COLO668 (cell line): ENCODE measurements around the gene MOV10L1.
"Not testable (repeated sequence)": the region's sequence is repeated elsewhere in the genome, so short reads cannot be mapped to it uniquely, and the experiment has no call there.

Experiments
- DNase-seq: peaks from one replicate; lab custom pipeline; 2025; ENCODE audit not compliant: unreplicated experiment; lab: John Stamatoyannopoulos, UW

Gene MOV10L1

GRCh38 chr22:50076646-50077535, 12.9 kb upstream of the MOV10L1 start:
- no peak for DNase-seq

- DNase-seq, result no peak
Observed at GRCh38 chr22:50078246-50078645, 11.6 kb upstream of the MOV10L1 start.

- DNase-seq, result no peak
Observed at GRCh38 chr22:50078761-50079160, 11.0 kb upstream of the MOV10L1 start.

GRCh38 chr22:50080077-50080465, 9.7 kb upstream of the MOV10L1 start:
- no peak for DNase-seq

DNA sequence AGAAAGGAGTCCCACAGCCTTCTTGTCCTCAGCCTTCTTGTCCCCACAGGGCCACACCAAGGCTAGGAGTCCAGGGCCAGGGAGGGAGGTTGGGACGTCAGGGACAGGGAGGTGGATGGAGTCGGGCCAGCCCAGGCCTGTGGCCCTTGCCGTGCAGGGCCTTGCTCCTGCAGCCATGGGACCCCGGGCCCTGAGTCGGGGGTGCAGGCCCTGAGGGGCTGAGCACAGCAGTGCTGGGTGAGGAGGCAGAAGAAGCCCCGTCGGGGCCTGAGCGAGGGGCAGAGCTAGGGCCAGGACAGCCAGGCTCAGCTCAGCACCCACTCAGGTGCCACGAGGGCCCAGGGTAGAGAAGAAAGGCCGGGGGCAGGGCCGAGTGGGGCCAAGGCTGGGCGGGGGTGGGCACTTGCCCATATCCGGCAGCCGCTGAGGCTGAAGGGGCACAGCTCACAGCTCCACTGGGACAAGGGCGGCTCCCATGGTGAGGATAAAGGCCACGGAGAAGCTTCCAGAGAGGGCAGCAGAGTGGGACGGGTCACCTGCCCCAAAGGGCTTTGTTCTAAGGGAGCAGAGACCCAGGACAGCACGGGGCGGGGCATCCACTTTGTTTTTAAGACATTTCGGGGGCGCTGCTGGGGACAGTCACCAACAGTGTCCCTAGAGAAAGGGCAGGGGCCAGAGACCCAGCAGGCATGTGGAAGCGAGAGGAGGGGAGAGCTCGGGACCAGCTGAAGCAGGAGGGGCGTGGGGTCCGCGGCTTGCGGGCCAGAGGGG, 8.2 kb upstream of the MOV10L1 start:
- DNase-seq, result no peak

DNA sequence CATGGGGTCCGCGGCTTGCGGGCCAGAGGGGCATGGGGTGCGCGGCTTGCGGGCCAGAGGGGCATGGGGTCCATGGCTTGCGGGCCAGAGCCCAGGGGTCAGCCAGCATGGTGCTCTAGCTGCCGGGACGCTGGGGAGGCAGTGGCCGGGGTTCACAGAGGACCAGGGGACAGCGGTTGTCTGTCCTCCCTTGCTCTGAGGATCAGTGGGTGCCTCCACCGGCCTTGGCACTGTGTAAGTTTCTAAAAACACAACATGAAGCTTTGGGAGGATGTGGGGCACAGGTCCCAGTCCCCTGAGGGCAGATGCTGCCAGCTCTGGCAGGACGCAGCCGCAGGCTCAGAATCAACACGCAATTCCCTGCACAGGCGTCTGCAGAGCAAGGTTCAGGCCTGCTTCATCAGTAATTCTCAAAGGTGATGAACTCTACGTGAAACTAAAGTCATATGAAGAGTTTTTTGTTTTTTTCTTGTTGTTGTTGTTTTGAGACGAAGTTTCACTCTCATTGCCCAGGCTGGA, 7.5 kb upstream of the MOV10L1 start:
- DNase-seq, result no peak

- peak; percentile 67 for DNase-seq
Observed at GRCh38 chr22:50082961-50083461, 6.8 kb upstream of the MOV10L1 start.

DNA sequence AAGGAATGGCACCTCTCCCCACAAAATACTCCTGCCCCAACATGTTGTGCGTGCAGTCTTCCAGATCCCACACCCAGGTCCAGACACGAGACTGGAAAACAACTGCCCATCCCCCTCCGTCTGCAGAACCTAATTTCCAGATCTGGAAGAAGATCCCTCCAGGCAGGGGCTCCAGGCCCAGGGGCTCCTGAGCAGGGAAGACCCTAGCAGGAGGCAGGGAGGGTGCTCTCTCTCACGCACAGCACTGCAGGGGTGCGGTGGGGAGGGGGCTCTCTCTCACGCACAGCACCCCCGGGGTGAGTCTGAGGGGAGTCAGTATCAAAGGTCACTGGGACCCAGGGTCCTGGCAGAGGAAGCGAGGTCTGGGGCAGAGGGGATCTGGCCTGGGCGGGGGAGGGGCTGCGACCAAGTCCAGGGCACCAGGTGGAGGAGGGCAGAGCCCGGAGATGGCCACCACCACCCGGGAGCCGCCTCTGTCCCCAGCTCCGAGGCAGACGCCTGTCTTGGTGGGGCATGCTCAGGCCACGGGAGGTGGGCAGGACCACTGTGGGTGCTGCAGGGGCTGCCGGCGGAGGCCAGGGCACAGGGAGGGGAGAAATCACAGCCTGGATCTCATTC, 6.2 kb upstream of the MOV10L1 start:
- DNase-seq, result no peak

GRCh38 chr22:50084080-50084477, 5.7 kb upstream of the MOV10L1 start:
- no peak for DNase-seq

GRCh38 chr22:50084614-50085021, 5.2 kb upstream of the MOV10L1 start:
- DNase-seq, result no peak

- DNase-seq, result no peak
Observed at GRCh38 chr22:50085211-50085972, 4.4 kb upstream of the MOV10L1 start, which contains the start of gene MLC1. Gene MLC1, minus strand, starts transcription at chr22:50085426. Its CDS starts 524 bp downstream, at chr22:50084902.

DNA sequence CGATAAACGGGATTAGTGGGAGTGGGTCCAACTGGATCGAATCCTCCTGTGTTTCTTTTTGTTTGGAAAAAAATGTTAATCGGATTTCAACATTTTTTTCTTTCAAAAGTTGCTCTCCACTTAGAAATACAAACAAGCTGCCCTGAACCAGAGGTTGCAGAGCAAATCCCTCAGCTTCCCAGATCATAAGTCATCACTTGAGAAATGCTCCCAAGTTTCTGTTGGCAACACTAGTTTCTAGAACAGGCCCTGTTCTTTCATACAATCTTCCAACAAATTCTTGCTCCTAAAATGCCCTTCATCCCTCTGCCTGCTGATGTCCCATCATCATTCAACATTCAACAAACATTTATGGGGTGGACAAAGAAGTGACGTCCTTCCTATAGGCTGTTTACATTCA, 3.3 kb upstream of the MOV10L1 start:
- DNase-seq, result no peak

DNA sequence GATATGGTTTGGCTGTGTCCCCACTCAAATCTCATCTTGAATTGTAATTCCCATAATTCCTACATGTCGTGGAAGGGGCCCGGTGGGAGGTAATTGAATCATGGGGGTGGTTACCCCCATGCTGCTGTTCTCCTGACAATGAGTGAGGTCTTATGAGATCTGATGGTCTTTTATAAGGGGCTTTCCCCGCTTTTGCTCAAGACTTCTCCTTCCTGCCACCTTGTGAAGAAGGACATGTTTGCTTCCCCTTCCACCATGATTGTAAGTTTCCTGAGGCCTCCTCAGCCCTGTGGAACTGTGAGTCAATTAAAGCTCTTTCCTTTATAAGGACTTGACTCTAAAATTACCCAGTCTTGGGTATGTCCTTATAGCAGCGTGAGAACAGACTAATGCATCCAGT, 2.8 kb upstream of the MOV10L1 start:
- DNase-seq, result not testable (repeated sequence)

- DNase-seq, result no peak
Observed at GRCh38 chr22:50087646-50088045, 2.2 kb upstream of the MOV10L1 start.

DNA sequence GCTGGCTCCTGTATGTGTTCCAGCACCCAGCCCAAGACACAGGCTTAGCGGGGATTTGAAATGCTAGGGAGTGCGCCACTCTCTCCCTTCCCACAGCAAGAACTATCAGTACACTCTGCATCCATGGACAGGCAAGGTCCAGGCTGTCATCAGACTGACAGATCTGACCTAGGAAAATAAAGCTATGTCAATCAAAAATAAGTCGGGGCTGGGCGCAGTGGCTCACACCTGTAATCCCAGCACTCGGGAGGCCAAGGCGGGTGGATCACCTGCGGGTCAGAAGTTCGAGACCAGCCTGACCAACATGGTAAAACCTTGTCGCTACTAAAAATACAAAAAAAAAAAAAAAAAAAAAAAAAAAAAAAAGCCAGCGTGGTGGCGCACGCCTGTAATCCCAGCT, 1.7 kb upstream of the MOV10L1 start:
- DNase-seq, result no peak

DNA sequence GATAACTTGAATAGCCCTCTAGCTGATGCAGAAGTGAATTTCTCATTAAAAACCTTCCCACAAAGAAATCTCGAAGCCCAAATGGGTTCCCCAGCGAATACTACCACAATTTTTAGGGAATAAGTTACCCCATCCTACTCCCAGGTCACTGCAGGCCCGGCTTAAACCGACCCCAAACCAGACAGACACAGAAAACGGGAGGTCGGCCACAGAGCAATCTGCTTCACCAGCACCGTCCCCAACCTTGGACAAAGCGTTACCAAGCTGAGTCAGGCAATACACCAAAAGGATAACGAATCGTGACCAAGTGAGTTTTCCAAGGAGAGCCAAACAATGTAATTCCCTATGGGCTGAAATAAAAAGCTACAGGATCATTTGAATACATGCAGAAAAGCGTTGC, 575 bp upstream of the MOV10L1 start:
- DNase-seq, result no peak

- no peak for DNase-seq
Observed at GRCh38 chr22:50090412-50090714, 557 bp downstream of the MOV10L1 start.

DNA sequence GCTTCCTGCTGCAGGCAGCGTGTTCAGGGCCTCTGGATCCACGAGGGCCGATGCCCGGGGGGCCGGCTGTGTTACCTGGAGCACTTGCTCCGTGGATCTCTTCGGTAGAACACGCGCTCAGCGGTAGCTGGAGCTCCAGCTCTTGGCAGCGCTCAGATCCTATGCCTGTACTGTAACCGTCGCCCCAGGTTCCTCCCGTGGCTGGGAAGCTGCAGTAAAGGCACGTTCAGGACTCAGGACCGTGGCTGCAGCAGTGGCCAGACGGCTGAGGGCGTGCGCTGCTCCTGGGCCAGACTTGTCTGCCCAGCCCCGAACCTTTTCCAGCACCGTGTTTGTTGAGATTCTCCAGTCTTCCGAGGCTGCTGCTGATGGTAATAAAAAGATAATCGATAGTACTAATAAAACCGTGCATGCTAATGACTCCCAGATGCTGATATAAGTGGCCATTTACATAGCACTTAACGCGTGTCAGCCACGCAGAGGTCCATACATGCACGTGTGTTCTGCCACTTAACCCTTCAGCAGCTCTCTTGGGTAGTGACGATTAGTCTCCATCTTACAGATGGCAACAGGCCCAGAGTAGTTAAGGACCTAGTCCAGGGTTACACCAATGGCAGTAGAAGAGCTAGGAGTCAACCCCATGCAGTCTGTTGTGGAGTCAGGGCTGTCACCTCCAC, 1.4 kb downstream of the MOV10L1 start:
- DNase-seq, result no peak

DNA sequence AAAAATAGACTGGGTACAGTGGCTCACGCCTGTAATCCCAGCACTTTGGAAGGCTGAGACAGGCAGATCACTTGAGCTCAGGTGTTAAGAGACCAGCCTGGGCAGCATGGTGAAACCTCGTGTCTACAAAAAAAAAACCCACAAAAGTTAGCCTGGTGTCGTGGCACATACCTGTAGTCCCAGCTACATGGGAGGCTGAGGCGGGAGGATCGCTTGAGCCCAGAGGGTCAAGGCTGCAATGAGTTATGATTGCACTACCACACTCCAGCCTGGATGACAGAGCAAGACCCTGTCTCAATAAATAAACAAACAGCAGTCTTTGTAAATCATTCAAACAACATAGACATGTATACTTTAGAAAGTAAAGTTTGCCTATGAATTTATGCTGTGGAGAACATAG, 2.5 kb downstream of the MOV10L1 start:
- DNase-seq, result no peak

GRCh38 chr22:50098052-50098451, 8.2 kb downstream of the MOV10L1 start:
- no peak for DNase-seq
